Stimulated activated CD4-positive, alpha-beta T cell treated with anti-CD3 and anti-CD28 coated beads, Interleukin-12 subunit alpha, Interleukin-12 subunit beta, amount 100 ng/mL, for 48 hours (primary cell): ENCODE measurements around the gene SCYL1.

Source experiments
- DNase-seq, 3 donors: peaks; one replicate each; pipeline ENCODE4 v3.0.0-alpha.2; 2020; ENCODE audit warnings: low read depth in 2 of 3, low spot score in 1 of 3

The SCYL1 gene

DNA sequence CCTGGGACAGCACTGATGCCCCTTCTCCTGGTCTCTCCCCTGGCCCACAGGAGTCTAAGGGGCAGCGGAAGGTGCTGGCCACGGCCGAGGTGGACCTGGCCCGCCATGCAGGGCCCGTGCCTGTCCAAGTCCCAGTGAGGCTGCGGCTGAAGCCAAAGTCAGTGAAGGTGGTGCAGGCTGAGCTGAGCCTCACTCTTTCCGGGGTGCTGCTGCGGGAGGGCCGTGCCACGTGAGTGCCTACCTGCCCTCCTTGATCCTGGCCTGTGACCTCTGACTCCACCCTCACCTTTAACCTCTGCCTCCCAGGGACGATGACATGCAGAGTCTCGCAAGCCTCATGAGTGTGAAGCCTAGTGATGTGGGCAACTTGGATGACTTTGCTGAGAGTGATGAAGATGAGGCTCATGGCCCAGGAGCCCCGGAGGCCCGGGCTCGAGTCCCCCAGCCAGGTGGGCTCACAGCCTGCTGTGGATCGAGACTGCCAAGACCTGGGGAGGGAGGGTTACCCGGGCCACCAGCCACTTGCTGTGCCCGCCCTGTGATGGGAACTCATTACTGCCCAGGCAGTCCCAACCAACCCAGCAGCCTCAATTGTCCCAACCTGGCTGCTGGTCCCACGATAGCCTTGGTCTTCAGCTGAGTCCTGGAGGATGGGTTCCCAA lies 55.3 kb downstream of the SCYL1 start:
- DNase-seq: no peak

DNA sequence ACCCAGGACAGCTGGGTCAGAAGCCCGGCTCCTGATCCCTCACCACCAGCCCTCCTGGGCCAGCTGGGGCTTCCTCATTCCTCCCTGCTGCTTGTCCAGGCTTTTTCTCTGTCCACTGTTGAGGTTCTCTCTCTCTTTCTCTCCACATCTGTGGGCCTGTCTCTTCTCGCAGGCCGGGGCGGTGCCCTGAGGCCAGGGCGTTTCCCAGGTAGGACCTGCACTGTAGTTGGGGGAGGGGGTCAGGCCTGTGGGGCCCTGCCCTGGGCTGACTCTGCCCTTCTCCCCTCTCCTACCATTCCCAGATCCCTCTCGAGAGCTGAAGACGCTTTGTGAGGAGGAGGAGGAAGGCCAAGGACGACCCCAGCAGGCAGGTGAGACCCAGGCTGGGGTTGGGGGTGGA lies 55.9 kb downstream of the SCYL1 start:
- DNase-seq: no peak

GRCh38 chr11:65581928-65582327 lies 57.0 kb downstream of the SCYL1 start:
- DNase-seq: no peak

GRCh38 chr11:65583589-65583988 lies 58.7 kb downstream of the SCYL1 start:
- no peak for DNase-seq

DNA sequence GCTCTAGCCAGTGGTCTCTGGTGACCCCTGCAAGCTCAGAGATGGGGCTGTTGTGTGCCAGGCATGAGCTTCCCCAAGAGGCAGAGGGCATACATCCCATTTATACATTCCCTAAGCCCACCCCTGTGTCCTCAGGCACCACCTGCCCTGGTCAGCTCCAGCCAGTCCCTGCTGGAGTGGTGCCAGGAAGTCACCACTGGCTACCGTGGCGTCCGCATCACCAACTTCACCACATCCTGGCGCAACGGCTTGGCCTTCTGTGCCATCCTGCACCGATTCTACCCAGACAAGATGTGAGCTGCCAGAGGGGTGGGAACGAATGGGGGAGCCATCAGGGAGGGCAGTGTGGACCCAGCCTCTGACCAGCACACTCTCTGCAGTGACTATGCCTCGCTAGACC lies 59.2 kb downstream of the SCYL1 start:
- DNase-seq: no peak

- no peak for DNase-seq
Measured at GRCh38 chr11:65584723-65585171, 59.9 kb downstream of the SCYL1 start.

DNA sequence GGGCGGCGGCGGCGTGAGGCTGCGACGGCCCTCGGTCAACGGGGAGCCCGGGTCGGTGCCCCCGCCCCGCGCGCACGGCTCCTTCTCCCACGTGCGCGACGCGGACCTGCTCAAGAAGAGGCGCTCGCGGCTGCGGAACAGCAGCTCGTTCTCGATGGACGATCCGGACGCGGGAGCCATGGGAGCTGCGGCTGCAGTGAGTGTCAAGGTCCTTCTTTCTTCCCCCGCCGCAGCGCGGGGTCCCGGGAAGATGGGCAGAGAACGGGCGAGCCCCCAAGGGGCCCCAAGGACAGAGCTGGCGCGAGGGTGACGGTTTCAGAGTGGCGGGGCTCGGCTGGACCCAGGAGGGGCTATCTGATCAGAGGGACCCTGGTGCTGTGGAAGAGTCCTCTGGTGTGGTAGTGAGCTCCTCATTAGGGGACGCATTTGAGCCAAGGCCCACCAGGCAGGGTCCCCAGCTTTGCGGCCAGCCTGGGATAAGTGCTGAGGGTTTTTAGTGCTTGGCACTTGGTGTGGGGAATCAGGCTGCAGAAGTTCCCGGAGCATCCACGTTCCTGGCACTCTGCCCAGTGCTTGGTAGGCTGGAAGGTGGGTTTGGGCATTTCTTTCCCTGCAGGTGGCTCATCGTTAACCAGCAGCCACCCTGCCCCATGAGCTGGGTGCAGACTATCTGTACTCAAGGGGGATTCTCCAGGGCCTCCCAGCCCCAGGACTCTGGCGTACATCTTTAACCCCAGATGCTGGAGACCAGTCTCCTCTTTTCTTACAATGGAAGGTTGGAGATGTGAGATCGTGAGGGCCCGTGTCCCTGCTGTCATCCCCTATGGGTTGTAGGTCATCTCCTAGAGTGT lies 60.7 kb downstream of the SCYL1 start:
- DNase-seq: no peak

DNA sequence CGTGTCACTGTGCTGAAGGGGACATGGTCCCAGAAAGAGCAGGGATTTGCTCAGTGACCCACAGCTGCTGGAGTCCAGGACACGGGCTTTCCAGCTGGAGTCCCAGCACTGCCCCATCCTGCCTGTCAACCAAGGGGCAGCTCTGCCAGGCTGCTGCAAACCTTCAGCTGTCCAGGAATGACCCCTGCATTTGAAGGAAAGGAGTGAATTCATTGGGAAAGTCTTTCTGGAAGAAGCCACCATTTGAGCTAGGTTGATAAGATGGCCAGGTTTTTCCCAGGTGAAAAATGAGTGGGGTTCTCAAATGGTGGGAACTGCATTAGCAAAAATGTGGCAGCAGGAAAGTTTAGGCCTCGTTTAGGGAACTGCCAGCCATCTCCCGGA lies 61.4 kb downstream of the SCYL1 start:
- no peak for DNase-seq

DNA sequence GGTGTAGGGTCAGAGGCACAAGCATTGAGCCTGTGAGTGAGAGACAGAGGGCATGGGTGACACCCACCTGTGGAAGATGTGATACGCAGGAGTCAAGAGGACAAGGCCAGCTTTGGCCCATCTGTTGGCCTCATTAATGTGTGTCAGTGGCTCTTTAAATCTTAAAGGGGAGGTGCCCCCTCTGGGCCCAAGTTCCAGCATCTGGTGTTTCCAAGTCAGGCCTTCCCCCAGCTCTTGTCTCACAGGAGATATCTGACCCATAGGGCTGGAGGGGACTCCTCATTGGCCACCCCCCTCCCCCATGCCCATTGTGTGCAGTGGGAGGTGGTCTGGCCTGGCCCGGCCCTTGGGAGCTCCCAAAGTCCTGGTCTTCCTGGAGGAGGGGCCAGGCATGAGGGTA lies 61.8 kb downstream of the SCYL1 start:
- DNase-seq: no peak
